ENCODE measurements around the gene LEPR.

Gene LEPR

GRCh38 chr1:65419681-65420589 lies 533 bp upstream of the LEPR start:
- ATAC-seq (peak; percentile 95), DNase-seq (peak; percentile 98)
- Mint-ChIP-seq H3K4me3 (no peak overlapping the region), H3K27ac (peak overlapping the region; percentile 91), H3K4me1 (peaks cover 10% of the 10 kb centered on the region), H3K36me3 (ENCODE audit: low read depth) (no peaks in the 10 kb centered on the region), H3K9me3 (no peaks in the 10 kb centered on the region), H3K27me3 (no peaks in the 10 kb centered on the region)

- no peak overlapping the region for H3K27ac Mint-ChIP-seq
- H3K4me3 Mint-ChIP-seq, result no peak overlapping the region
- H3K36me3 Mint-ChIP-seq (ENCODE audit: low read depth), result peaks cover 13% of the 10 kb centered on the region
- no peak for DNase-seq
- ATAC-seq, result no peak
- no peaks in the 10 kb centered on the region for H3K9me3 Mint-ChIP-seq
- peaks cover 10% of the 10 kb centered on the region for H3K4me1 Mint-ChIP-seq
- H3K27me3 Mint-ChIP-seq, result no peaks in the 10 kb centered on the region
These were observed 1.0 kb downstream of the LEPR start for GRCh38 chr1:65421351-65422025.

- peaks cover 10% of the 10 kb centered on the region for H3K4me1 Mint-ChIP-seq
- no peak overlapping the region for H3K4me3 Mint-ChIP-seq
- H3K27me3 Mint-ChIP-seq, result no peaks in the 10 kb centered on the region
- H3K27ac Mint-ChIP-seq, result no peak overlapping the region
- peaks cover 16% of the 10 kb centered on the region for H3K36me3 Mint-ChIP-seq (ENCODE audit: low read depth)
- H3K9me3 Mint-ChIP-seq, result no peaks in the 10 kb centered on the region
- ATAC-seq (no peak), DNase-seq (no peak)
These were observed 2.1 kb downstream of the LEPR start for GRCh38 chr1:65422241-65423203.

GRCh38 chr1:65423884-65424572 lies 3.6 kb downstream of the LEPR start:
- no peak overlapping the region for H3K4me3 Mint-ChIP-seq
- H3K27me3 Mint-ChIP-seq, result no peaks in the 10 kb centered on the region

GRCh38 chr1:65424573-65424889 lies 4.1 kb downstream of the LEPR start:
- no peak for ATAC-seq
- no peaks in the 10 kb centered on the region for H3K27me3 Mint-ChIP-seq
- H3K4me3 Mint-ChIP-seq, result no peak overlapping the region
- no peaks in the 10 kb centered on the region for H3K9me3 Mint-ChIP-seq
- H3K4me1 Mint-ChIP-seq, result peaks cover 5% of the 10 kb centered on the region
- H3K27ac Mint-ChIP-seq, result no peak overlapping the region
- no peak for DNase-seq
- peaks cover 16% of the 10 kb centered on the region for H3K36me3 Mint-ChIP-seq (ENCODE audit: low read depth)

More at GRCh38 chr1:65423884-65424572, 3.6 kb downstream of the LEPR start:
- Mint-ChIP-seq H3K36me3 (ENCODE audit: low read depth) (peaks cover 16% of the 10 kb centered on the region), H3K4me1 (peaks cover 8% of the 10 kb centered on the region), H3K27ac (no peak overlapping the region), H3K9me3 (no peaks in the 10 kb centered on the region)
- no peak for ATAC-seq
- no peak for DNase-seq

GRCh38 chr1:65425006-65425405 lies 4.5 kb downstream of the LEPR start:
- no peak overlapping the region for H3K27ac Mint-ChIP-seq
- H3K9me3 Mint-ChIP-seq, result no peaks in the 10 kb centered on the region
- no peaks in the 10 kb centered on the region for H3K27me3 Mint-ChIP-seq
- H3K4me3 Mint-ChIP-seq, result no peak overlapping the region
- no peaks in the 10 kb centered on the region for H3K4me1 Mint-ChIP-seq
- H3K36me3 Mint-ChIP-seq (ENCODE audit: low read depth), result peaks cover 16% of the 10 kb centered on the region
- no peak for DNase-seq
- ATAC-seq, result no peak

GRCh38 chr1:65425697-65426096 lies 5.2 kb downstream of the LEPR start:
- no peak for ATAC-seq
- Mint-ChIP-seq H3K9me3 (no peaks in the 10 kb centered on the region), H3K27ac (no peak overlapping the region)

GRCh38 chr1:65429078-65429477 lies 8.6 kb downstream of the LEPR start:
- no peaks in the 10 kb centered on the region for H3K27me3 Mint-ChIP-seq
- no peak for DNase-seq
- H3K36me3 Mint-ChIP-seq (ENCODE audit: low read depth), result peaks cover 22% of the 10 kb centered on the region
- H3K9me3 Mint-ChIP-seq, result no peaks in the 10 kb centered on the region
- no peak for ATAC-seq
- no peak overlapping the region for H3K4me3 Mint-ChIP-seq
- no peak overlapping the region for H3K27ac Mint-ChIP-seq
- peaks cover 2% of the 10 kb centered on the region for H3K4me1 Mint-ChIP-seq

More at GRCh38 chr1:65425697-65426096, 5.2 kb downstream of the LEPR start:
- no peak overlapping the region for H3K4me3 Mint-ChIP-seq
- no peak for DNase-seq
- no peaks in the 10 kb centered on the region for H3K4me1 Mint-ChIP-seq
- no peaks in the 10 kb centered on the region for H3K27me3 Mint-ChIP-seq
- peaks cover 16% of the 10 kb centered on the region for H3K36me3 Mint-ChIP-seq (ENCODE audit: low read depth)

GRCh38 chr1:65429806-65430205 lies 9.3 kb downstream of the LEPR start:
- H3K36me3 Mint-ChIP-seq (ENCODE audit: low read depth), result peaks cover 22% of the 10 kb centered on the region
- no peaks in the 10 kb centered on the region for H3K27me3 Mint-ChIP-seq
- ATAC-seq (no peak), DNase-seq (no peak)
- H3K27ac Mint-ChIP-seq, result no peak overlapping the region
- H3K4me3 Mint-ChIP-seq, result no peak overlapping the region
- no peaks in the 10 kb centered on the region for H3K9me3 Mint-ChIP-seq
- peaks cover 2% of the 10 kb centered on the region for H3K4me1 Mint-ChIP-seq

- H3K9me3 Mint-ChIP-seq, result no peaks in the 10 kb centered on the region
- H3K36me3 Mint-ChIP-seq (ENCODE audit: low read depth), result peaks cover 12% of the 10 kb centered on the region
- H3K4me3 Mint-ChIP-seq, result no peak overlapping the region
- H3K4me1 Mint-ChIP-seq, result peaks cover 2% of the 10 kb centered on the region
- ATAC-seq (no peak), DNase-seq (no peak)
- no peak overlapping the region for H3K27ac Mint-ChIP-seq
- no peaks in the 10 kb centered on the region for H3K27me3 Mint-ChIP-seq
These were observed 10.7 kb downstream of the LEPR start for GRCh38 chr1:65431111-65431705.

- Mint-ChIP-seq H3K4me3 (no peak overlapping the region), H3K27ac (no peak overlapping the region), H3K36me3 (ENCODE audit: low read depth) (peaks cover 6% of the 10 kb centered on the region), H3K9me3 (no peaks in the 10 kb centered on the region), H3K4me1 (peaks cover 2% of the 10 kb centered on the region), H3K27me3 (no peaks in the 10 kb centered on the region)
- no peak for ATAC-seq
- no peak for DNase-seq
These were observed 12.4 kb downstream of the LEPR start for GRCh38 chr1:65432918-65433317.

- ATAC-seq (no peak), DNase-seq (no peak)
- peaks cover 6% of the 10 kb centered on the region for H3K36me3 Mint-ChIP-seq (ENCODE audit: low read depth)
- H3K4me3 Mint-ChIP-seq, result no peak overlapping the region
- peaks cover 2% of the 10 kb centered on the region for H3K4me1 Mint-ChIP-seq
- no peaks in the 10 kb centered on the region for H3K9me3 Mint-ChIP-seq
- H3K27ac Mint-ChIP-seq, result no peak overlapping the region
- no peaks in the 10 kb centered on the region for H3K27me3 Mint-ChIP-seq
These were observed 13.8 kb downstream of the LEPR start for GRCh38 chr1:65434255-65434654.

GRCh38 chr1:65434760-65435159 lies 14.3 kb downstream of the LEPR start:
- Mint-ChIP-seq H3K4me1 (peaks cover 2% of the 10 kb centered on the region), H3K27ac (no peak overlapping the region), H3K9me3 (no peaks in the 10 kb centered on the region), H3K4me3 (no peak overlapping the region), H3K27me3 (no peaks in the 10 kb centered on the region), H3K36me3 (ENCODE audit: low read depth) (peaks cover 6% of the 10 kb centered on the region)
- DNase-seq, result no peak
- ATAC-seq, result no peak

- H3K27me3 Mint-ChIP-seq, result no peaks in the 10 kb centered on the region
- peaks cover 6% of the 10 kb centered on the region for H3K36me3 Mint-ChIP-seq (ENCODE audit: low read depth)
- no peak for DNase-seq
- no peak overlapping the region for H3K27ac Mint-ChIP-seq
- no peak for ATAC-seq
- no peak overlapping the region for H3K4me3 Mint-ChIP-seq
- H3K4me1 Mint-ChIP-seq, result peaks cover 2% of the 10 kb centered on the region
- no peaks in the 10 kb centered on the region for H3K9me3 Mint-ChIP-seq
These were observed 15.5 kb downstream of the LEPR start for GRCh38 chr1:65435987-65436386.

Measured in activated naive CD8-positive, alpha-beta T cell treated with anti-CD3 and anti-CD28 coated beads, Interleukin-2, amount 50 U/mL, for 24 hours (primary cell).